ENCODE data around the gene GATB.

Gene GATB

GRCh38 chr4:151685303-151685702 is 75.5 kb downstream of the GATB start (continued):
- TF ChIP-seq CREB5 (CRISPR knock-in tag; IDR thresholded peaks at IDR 0.05; ENCODE audit: low read depth), result no peak

- TF ChIP-seq ZC3H10 (CRISPR knock-in tag; IDR thresholded peaks at IDR 0.05) (no peak), ESRRG (CRISPR knock-in tag; IDR thresholded peaks at IDR 0.05) (no peak), PATZ1 (CRISPR knock-in tag; IDR thresholded peaks at IDR 0.05; ENCODE audit: borderline replicate concordance) (no peak), TSHZ2 (CRISPR knock-in tag; IDR thresholded peaks at IDR 0.05) (no peak), ISL1 (CRISPR knock-in tag; IDR thresholded peaks at IDR 0.05) (no peak), SNAI2 (CRISPR knock-in tag; IDR thresholded peaks at IDR 0.05) (no peak), CSDC2 (CRISPR knock-in tag; IDR thresholded peaks at IDR 0.05) (no peak), ZFP30 (CRISPR knock-in tag; IDR thresholded peaks at IDR 0.05) (no peak), CSRNP3 (CRISPR knock-in tag; IDR thresholded peaks at IDR 0.05) (no peak), ZNF70 (CRISPR knock-in tag; IDR thresholded peaks at IDR 0.05) (no peak), PPARA (CRISPR knock-in tag; IDR thresholded peaks at IDR 0.05; ENCODE audit: borderline replicate concordance) (no peak), CREB5 (CRISPR knock-in tag; IDR thresholded peaks at IDR 0.05; ENCODE audit: low read depth) (no peak), ZNF565 (CRISPR knock-in tag; conservative IDR thresholded peaks at IDR 0.05; ENCODE audit: low read depth) (no peak), OSR1 (CRISPR knock-in tag; IDR thresholded peaks at IDR 0.05) (no peak), POU6F1 (CRISPR knock-in tag; IDR thresholded peaks at IDR 0.05; ENCODE audit: borderline replicate concordance, low read depth) (no peak), ZNF8 (CRISPR knock-in tag; IDR thresholded peaks at IDR 0.05) (no peak)
- no peak for ATAC-seq
Measured at GRCh38 chr4:151681085-151681484, 79.7 kb downstream of the GATB start.

GRCh38 chr4:151679231-151679630 is 81.6 kb downstream of the GATB start:
- TF ChIP-seq GLIS3 (CRISPR knock-in tag; IDR thresholded peaks at IDR 0.05) (no peak), TOX (CRISPR knock-in tag; IDR thresholded peaks at IDR 0.05; ENCODE audit: borderline replicate concordance) (no peak), CSDC2 (CRISPR knock-in tag; IDR thresholded peaks at IDR 0.05) (no peak), ZFP30 (CRISPR knock-in tag; IDR thresholded peaks at IDR 0.05) (no peak), POU6F1 (CRISPR knock-in tag; IDR thresholded peaks at IDR 0.05; ENCODE audit: borderline replicate concordance, low read depth) (no peak), ZNF8 (CRISPR knock-in tag; IDR thresholded peaks at IDR 0.05) (no peak), ESRRG (CRISPR knock-in tag; IDR thresholded peaks at IDR 0.05) (no peak), OSR1 (CRISPR knock-in tag; IDR thresholded peaks at IDR 0.05) (no peak), ZC3H10 (CRISPR knock-in tag; IDR thresholded peaks at IDR 0.05) (no peak), PATZ1 (CRISPR knock-in tag; IDR thresholded peaks at IDR 0.05; ENCODE audit: borderline replicate concordance) (no peak), CREB5 (CRISPR knock-in tag; IDR thresholded peaks at IDR 0.05; ENCODE audit: low read depth) (no peak), PPARA (CRISPR knock-in tag; IDR thresholded peaks at IDR 0.05; ENCODE audit: borderline replicate concordance) (no peak), ISL1 (CRISPR knock-in tag; IDR thresholded peaks at IDR 0.05) (no peak)
- ATAC-seq, result no peak
